ENCODE results near the gene RNASE11. TPM values are rescaled to one million over a fixed set of nuclear protein-coding genes. Genes with fewer than 3 reads are reported as not detected.
A peak's percentile ranks its signal among the peaks of the same experiment; 100 is the strongest.
"Not testable (repeated sequence)": the region's sequence is repeated elsewhere in the genome, so short reads cannot be mapped to it uniquely, and the experiment has no call there.

Gene RNASE11
- total RNA-seq, 2 experiments from 2014 or later: not detected

- ATAC-seq (ENCODE audit: poor library complexity): no peak
- H3K27ac Mint-ChIP-seq: no peak overlapping the region
- no peak overlapping the region for H3K4me3 Mint-ChIP-seq
- H3K9me3 Mint-ChIP-seq: no peaks in the 10 kb centered on the region
- POLR2A ChIA-PET: no interaction called here
- Histone ChIP-seq H3K4me1 (ENCODE audit: insufficient read depth, low read length) (no peaks in the 10 kb centered on the region), H3K27ac (ENCODE audit: low read depth in 1 of 2, low read length in 2 of 2) (no peak overlapping the region), H3K4me3 (ENCODE audit: low read length) (no peak overlapping the region), H3K27me3 (ENCODE audit: control insufficient read depth in 1 of 2, insufficient read depth in 2 of 2, low read length in 2 of 2) (no peaks in the 10 kb centered on the region), H3K36me3 (ENCODE audit: insufficient read depth, low read length) (no peaks in the 10 kb centered on the region), H3K9me3 (ENCODE audit: control insufficient read depth in 1 of 2, insufficient read depth in 1 of 2, low read length in 2 of 2) (no peaks in the 10 kb centered on the region)
- TF ChIP-seq, protein P1, sequence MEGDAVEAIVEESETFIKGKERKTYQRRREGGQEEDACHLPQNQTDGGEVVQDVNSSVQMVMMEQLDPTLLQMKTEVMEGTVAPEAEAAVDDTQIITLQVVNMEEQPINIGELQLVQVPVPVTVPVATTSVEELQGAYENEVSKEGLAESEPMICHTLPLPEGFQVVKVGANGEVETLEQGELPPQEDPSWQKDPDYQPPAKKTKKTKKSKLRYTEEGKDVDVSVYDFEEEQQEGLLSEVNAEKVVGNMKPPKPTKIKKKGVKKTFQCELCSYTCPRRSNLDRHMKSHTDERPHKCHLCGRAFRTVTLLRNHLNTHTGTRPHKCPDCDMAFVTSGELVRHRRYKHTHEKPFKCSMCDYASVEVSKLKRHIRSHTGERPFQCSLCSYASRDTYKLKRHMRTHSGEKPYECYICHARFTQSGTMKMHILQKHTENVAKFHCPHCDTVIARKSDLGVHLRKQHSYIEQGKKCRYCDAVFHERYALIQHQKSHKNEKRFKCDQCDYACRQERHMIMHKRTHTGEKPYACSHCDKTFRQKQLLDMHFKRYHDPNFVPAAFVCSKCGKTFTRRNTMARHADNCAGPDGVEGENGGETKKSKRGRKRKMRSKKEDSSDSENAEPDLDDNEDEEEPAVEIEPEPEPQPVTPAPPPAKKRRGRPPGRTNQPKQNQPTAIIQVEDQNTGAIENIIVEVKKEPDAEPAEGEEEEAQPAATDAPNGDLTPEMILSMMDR (IDR thresholded peaks at IDR 0.05): no peak
- no peak for DNase-seq
- CTCF ChIA-PET: no interaction called here
- intact Hi-C loops (cut with DNase I, micrococcal nuclease): no loop called here
- H3K36me3 Mint-ChIP-seq (ENCODE audit: low read depth): no peaks in the 10 kb centered on the region
- H3K4me1 Mint-ChIP-seq (ENCODE audit: low read depth): no peaks in the 10 kb centered on the region
- H3K27me3 Mint-ChIP-seq: no peaks in the 10 kb centered on the region
Measured at GRCh38 chr14:20578325-20578724, 9.5 kb downstream of the RNASE11 start.

GRCh38 chr14:20572382-20572990 lies 15.3 kb downstream of the RNASE11 start:
- H3K4me3 Mint-ChIP-seq; H3K36me3 ChIP-seq (ENCODE audit: insufficient read depth, low read length); H3K27ac Mint-ChIP-seq; H3K4me3 ChIP-seq (ENCODE audit: low read length); H3K36me3 Mint-ChIP-seq (ENCODE audit: low read depth); H3K4me1 ChIP-seq (ENCODE audit: insufficient read depth, low read length); intact Hi-C loops (cut with DNase I, micrococcal nuclease); H3K4me1 Mint-ChIP-seq (ENCODE audit: low read depth); H3K9me3 Mint-ChIP-seq; H3K27ac ChIP-seq (ENCODE audit: low read depth in 1 of 2, low read length in 2 of 2); CTCF ChIA-PET; DNase-seq; H3K27me3 Mint-ChIP-seq; ATAC-seq (ENCODE audit: poor library complexity); H3K27me3 ChIP-seq (ENCODE audit: control insufficient read depth in 1 of 2, insufficient read depth in 2 of 2, low read length in 2 of 2); POLR2A ChIA-PET: not testable (repeated sequence)
- peaks cover 0 to 10% of the 10 kb centered on the region in 2 experiments for H3K9me3 ChIP-seq (ENCODE audit: control insufficient read depth in 1 of 2, insufficient read depth in 1 of 2, low read length in 2 of 2)

- H3K4me3 Mint-ChIP-seq; H3K27me3 ChIP-seq (ENCODE audit: control insufficient read depth in 1 of 2, insufficient read depth in 2 of 2, low read length in 2 of 2); H3K36me3 Mint-ChIP-seq (ENCODE audit: low read depth); H3K27ac ChIP-seq (ENCODE audit: low read depth in 1 of 2, low read length in 2 of 2); H3K9me3 Mint-ChIP-seq; H3K27ac Mint-ChIP-seq; intact Hi-C loops (cut with DNase I, micrococcal nuclease); H3K36me3 ChIP-seq (ENCODE audit: insufficient read depth, low read length); ATAC-seq (ENCODE audit: poor library complexity); H3K4me3 ChIP-seq (ENCODE audit: low read length); CTCF ChIA-PET; H3K27me3 Mint-ChIP-seq; H3K4me1 ChIP-seq (ENCODE audit: insufficient read depth, low read length); POLR2A ChIA-PET: not testable (repeated sequence)
- peaks cover 16% of the 10 kb centered on the region for H3K4me1 Mint-ChIP-seq (ENCODE audit: low read depth)
- H3K9me3 ChIP-seq (ENCODE audit: control insufficient read depth in 1 of 2, insufficient read depth in 1 of 2, low read length in 2 of 2): peaks cover 0 to 10% of the 10 kb centered on the region in 2 experiments
- DNase-seq: peak in 1 of 14 experiments; percentile 4
Measured at GRCh38 chr14:20570720-20571119, 17.1 kb downstream of the RNASE11 start.

DNA sequence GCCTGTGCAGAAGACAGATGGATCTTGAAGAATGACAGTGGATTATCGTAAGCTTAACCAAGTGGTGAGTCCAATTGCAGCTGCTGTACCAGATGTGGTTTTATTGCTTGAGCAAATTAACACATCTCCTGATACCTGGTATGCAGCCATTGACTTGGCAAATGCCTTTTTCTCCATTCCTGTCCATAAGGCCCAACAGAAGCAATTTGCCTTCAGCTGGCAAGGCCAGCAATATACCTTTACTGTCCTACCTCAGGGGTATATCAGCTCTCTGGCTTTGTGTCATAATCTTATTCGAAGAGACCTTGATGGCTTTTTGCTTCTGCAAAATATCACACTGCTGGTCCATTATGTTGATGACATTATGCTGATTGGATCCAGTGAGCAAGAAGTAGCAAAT lies 17.9 kb downstream of the RNASE11 start:
- H3K4me3 Mint-ChIP-seq; H3K27me3 Mint-ChIP-seq; intact Hi-C loops (cut with DNase I, micrococcal nuclease); H3K36me3 Mint-ChIP-seq (ENCODE audit: low read depth); POLR2A ChIA-PET; ATAC-seq (ENCODE audit: poor library complexity); H3K27ac ChIP-seq (ENCODE audit: low read depth in 1 of 2, low read length in 2 of 2); CTCF ChIA-PET; H3K27ac Mint-ChIP-seq; H3K9me3 Mint-ChIP-seq; DNase-seq; H3K4me1 ChIP-seq (ENCODE audit: insufficient read depth, low read length); H3K36me3 ChIP-seq (ENCODE audit: insufficient read depth, low read length); H3K4me3 ChIP-seq (ENCODE audit: low read length); H3K27me3 ChIP-seq (ENCODE audit: control insufficient read depth in 1 of 2, insufficient read depth in 2 of 2, low read length in 2 of 2): not testable (repeated sequence)
- peaks cover 16% of the 10 kb centered on the region for H3K4me1 Mint-ChIP-seq (ENCODE audit: low read depth)
- H3K9me3 ChIP-seq (ENCODE audit: control insufficient read depth in 1 of 2, insufficient read depth in 1 of 2, low read length in 2 of 2): peaks cover 0 to 10% of the 10 kb centered on the region in 2 experiments

Data from CD4-positive, alpha-beta T cell (primary cell).